Activated effector memory CD4-positive, alpha-beta T cell treated with Interleukin-2 at 50 U/mL for 16 hours (primary cell): ENCODE results near the gene NELFE.
"Not testable (repeated sequence)": the region's sequence is repeated elsewhere in the genome, so short reads cannot be mapped to it uniquely, and the experiment has no call there.

Source experiments
- DNase-seq: peaks from one replicate; pipeline ENCODE4 v3.0.0-alpha.2; 2020

NELFE gene

GRCh38 chr6:31948306-31948705, 10.5 kb downstream of the NELFE start:
- DNase-seq, result no peak

- DNase-seq, result no peak
Observed at GRCh38 chr6:31947864-31948263, 10.9 kb downstream of the NELFE start.

GRCh38 chr6:31947070-31947675, 11.6 kb downstream of the NELFE start:
- DNase-seq, result no peak

GRCh38 chr6:31946370-31946885, 12.3 kb downstream of the NELFE start:
- DNase-seq, result no peak

- no peak for DNase-seq
Observed at GRCh38 chr6:31945507-31946369, 13.0 kb downstream of the NELFE start, which contains the start of gene CFB. TSS of gene CFB (plus strand) at chr6:31946095. CDS start at chr6:31946222, 127 bp downstream.

- no peak for DNase-seq
Observed at GRCh38 chr6:31945154-31945506, 13.6 kb downstream of the NELFE start.

- DNase-seq, result no peak
Observed at GRCh38 chr6:31943742-31944141, 15.0 kb downstream of the NELFE start.

GRCh38 chr6:31940256-31940664, 18.5 kb downstream of the NELFE start:
- no peak for DNase-seq

- DNase-seq, result no peak
Observed at GRCh38 chr6:31935823-31936222, 22.9 kb downstream of the NELFE start.

GRCh38 chr6:31935021-31935420, 23.8 kb downstream of the NELFE start:
- DNase-seq, result no peak

- DNase-seq, result no peak
Observed at GRCh38 chr6:31933537-31933936, 25.2 kb downstream of the NELFE start.

- DNase-seq, result not testable (repeated sequence)
Observed at GRCh38 chr6:31932137-31932536, 26.6 kb downstream of the NELFE start.

- DNase-seq, result no peak
Observed at GRCh38 chr6:31930962-31931361, 27.8 kb downstream of the NELFE start.

GRCh38 chr6:31928672-31928939, 30.2 kb downstream of the NELFE start:
- DNase-seq, result no peak

GRCh38 chr6:31927863-31928671, 30.7 kb downstream of the NELFE start:
- no peak for DNase-seq

GRCh38 chr6:31927242-31927862, 31.4 kb downstream of the NELFE start, which contains the start of gene C2:
TSS of gene C2 (plus strand) at chr6:31927717. CDS start at chr6:31927753, 36 bp downstream.
- no peak for DNase-seq

GRCh38 chr6:31922942-31923341, 35.8 kb downstream of the NELFE start:
- DNase-seq, result no peak

- DNase-seq, result no peak
Observed at GRCh38 chr6:31920811-31921210, 38.0 kb downstream of the NELFE start.

- no peak for DNase-seq
Observed at GRCh38 chr6:31919624-31920303, 39.0 kb downstream of the NELFE start.

- no peak for DNase-seq
Observed at GRCh38 chr6:31918069-31918720, 40.6 kb downstream of the NELFE start.

GRCh38 chr6:31915756-31916155, 43.0 kb downstream of the NELFE start:
- DNase-seq, result no peak

- DNase-seq, result no peak
Observed at GRCh38 chr6:31915351-31915750, 43.4 kb downstream of the NELFE start.
